NCI-H146 (cell line): ENCODE measurements around the gene CD300LB.
A peak's percentile ranks its signal among the peaks of the same experiment; 100 is the strongest.
"Not testable (repeated sequence)": the region's sequence is repeated elsewhere in the genome, so short reads cannot be mapped to it uniquely, and the experiment has no call there.

Source experiments
- DNase-seq: peaks from one replicate; lab custom pipeline; 2025; lab: John Stamatoyannopoulos, UW

CD300LB gene

GRCh38 chr17:74525781-74526288 is 5.4 kb downstream of the CD300LB start:
- no peak for DNase-seq

- no peak for DNase-seq
Measured at GRCh38 chr17:74525465-74525725, 5.9 kb downstream of the CD300LB start.

GRCh38 chr17:74524653-74525464 is 6.4 kb downstream of the CD300LB start:
- no peak for DNase-seq

- DNase-seq: no peak
Measured at GRCh38 chr17:74523308-74523707, 8.0 kb downstream of the CD300LB start.

GRCh38 chr17:74522381-74523105 is 8.7 kb downstream of the CD300LB start:
- DNase-seq: no peak

GRCh38 chr17:74521701-74522201 is 9.5 kb downstream of the CD300LB start:
- no peak for DNase-seq

- no peak for DNase-seq
Measured at GRCh38 chr17:74520790-74521480, 10.3 kb downstream of the CD300LB start.

- no peak for DNase-seq
Measured at GRCh38 chr17:74520016-74520434, 11.2 kb downstream of the CD300LB start.

- not testable (repeated sequence) for DNase-seq
Measured at GRCh38 chr17:74518413-74518981, 12.8 kb downstream of the CD300LB start.

- DNase-seq: no peak
Measured at GRCh38 chr17:74516561-74517328, 14.5 kb downstream of the CD300LB start.

- no peak for DNase-seq
Measured at GRCh38 chr17:74515941-74516340, 15.3 kb downstream of the CD300LB start.

- DNase-seq: no peak
Measured at GRCh38 chr17:74514632-74515334, 16.5 kb downstream of the CD300LB start.

GRCh38 chr17:74513987-74514631 is 17.2 kb downstream of the CD300LB start:
- peak; percentile 18 for DNase-seq

GRCh38 chr17:74512624-74513091 is 18.6 kb downstream of the CD300LB start:
- no peak for DNase-seq

GRCh38 chr17:74512036-74512435 is 19.2 kb downstream of the CD300LB start:
- no peak for DNase-seq

GRCh38 chr17:74508156-74508555 is 23.1 kb downstream of the CD300LB start:
- no peak for DNase-seq

GRCh38 chr17:74503949-74504348 is 27.3 kb downstream of the CD300LB start:
- DNase-seq: not testable (repeated sequence)

GRCh38 chr17:74502861-74503260 is 28.4 kb downstream of the CD300LB start:
- no peak for DNase-seq

- no peak for DNase-seq
Measured at GRCh38 chr17:74499992-74500391, 31.3 kb downstream of the CD300LB start.

GRCh38 chr17:74497471-74497870 is 33.8 kb downstream of the CD300LB start:
- no peak for DNase-seq
